Measurements from ENCODE around the gene MYB.

GRCh38 chr6:135227758-135228157 is 46.6 kb downstream of the MYB start:
- TF ChIP-seq EZH2 (IDR thresholded peaks at IDR 0.05; ENCODE audit: insufficient read depth, poor library complexity, severe bottlenecking) (no peak), EZH2phosphoT487 (IDR thresholded peaks at IDR 0.05; ENCODE audit: insufficient read depth, low read depth) (no peak)

Data from GM23248 (cell line).